ENCODE results near the gene MEF2D.

- no peak for TF ChIP-seq POLR2A (IDR thresholded peaks at IDR 0.05; ENCODE audit: low read depth, low read length)
- no peak for TF ChIP-seq POLR2AphosphoS5 (IDR thresholded peaks at IDR 0.05; ENCODE audit: low read depth, low read length)
Observed at GRCh38 chr1:156418416-156419070, 82.0 kb downstream of the MEF2D start.

All from GM12892 (cell line).